Fibroblast of villous mesenchyme (primary cell): ENCODE data around the gene CNOT2. TPM values are rescaled to one million over a fixed set of nuclear protein-coding genes. Genes with fewer than 3 reads are reported as not detected.

ENCODE experiments used
- DNase-seq: peaks from one replicate; pipeline ENCODE4 v3.0.0-alpha.2; 2010; ENCODE audit warnings: low read depth
- H3K4me3 ChIP-seq: 2 replicates; pipeline ENCODE4 v1.5.1; 2011; ENCODE audit warnings: low read depth, mild to moderate bottlenecking, low read length
- total RNA-seq: library from RNA; depleted of rRNA; stranded (reverse); fragments of >200 nt; gene quantifications from 2 replicates; pipeline ENCODE4 v1.2.3, GENCODE V29; 2012
- TF ChIP-seq, protein P1 (sequence below): IDR thresholded peaks from 2 replicates; pipeline ENCODE4 v1.5.1; 2012; ENCODE audit warnings: low read depth, mild to moderate bottlenecking, low read length; ENCODE audit not compliant: insufficient read depth

The CNOT2 gene
- total RNA-seq, 1 donor = 186 TPM

GRCh38 chr12:70330158-70330557 lies 86.9 kb downstream of the CNOT2 start:
- TF ChIP-seq, protein P1, sequence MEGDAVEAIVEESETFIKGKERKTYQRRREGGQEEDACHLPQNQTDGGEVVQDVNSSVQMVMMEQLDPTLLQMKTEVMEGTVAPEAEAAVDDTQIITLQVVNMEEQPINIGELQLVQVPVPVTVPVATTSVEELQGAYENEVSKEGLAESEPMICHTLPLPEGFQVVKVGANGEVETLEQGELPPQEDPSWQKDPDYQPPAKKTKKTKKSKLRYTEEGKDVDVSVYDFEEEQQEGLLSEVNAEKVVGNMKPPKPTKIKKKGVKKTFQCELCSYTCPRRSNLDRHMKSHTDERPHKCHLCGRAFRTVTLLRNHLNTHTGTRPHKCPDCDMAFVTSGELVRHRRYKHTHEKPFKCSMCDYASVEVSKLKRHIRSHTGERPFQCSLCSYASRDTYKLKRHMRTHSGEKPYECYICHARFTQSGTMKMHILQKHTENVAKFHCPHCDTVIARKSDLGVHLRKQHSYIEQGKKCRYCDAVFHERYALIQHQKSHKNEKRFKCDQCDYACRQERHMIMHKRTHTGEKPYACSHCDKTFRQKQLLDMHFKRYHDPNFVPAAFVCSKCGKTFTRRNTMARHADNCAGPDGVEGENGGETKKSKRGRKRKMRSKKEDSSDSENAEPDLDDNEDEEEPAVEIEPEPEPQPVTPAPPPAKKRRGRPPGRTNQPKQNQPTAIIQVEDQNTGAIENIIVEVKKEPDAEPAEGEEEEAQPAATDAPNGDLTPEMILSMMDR = no peak
- no peak for DNase-seq
- no peak overlapping the region for H3K4me3 ChIP-seq

DNA sequence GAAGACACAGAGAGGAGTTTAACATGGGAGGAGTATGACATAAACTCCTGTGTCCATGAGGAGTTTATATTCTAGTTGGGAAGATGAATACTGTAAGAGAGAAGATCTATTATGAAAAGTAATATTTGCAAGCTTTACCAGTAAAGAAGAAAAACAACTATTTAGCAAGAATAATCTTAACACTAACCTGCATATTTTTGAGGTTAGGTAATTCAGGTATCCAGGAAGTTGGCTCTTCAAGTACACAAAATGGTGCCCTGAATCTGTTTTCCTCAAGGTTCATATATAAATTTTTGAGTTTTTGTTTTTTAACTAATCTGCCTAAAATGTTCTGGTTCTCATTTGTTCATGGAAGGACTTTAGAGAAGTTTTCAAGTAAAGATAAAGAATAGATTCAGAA lies 89.0 kb downstream of the CNOT2 start:
- DNase-seq = no peak
- TF ChIP-seq, protein P1 = no peak
- H3K4me3 ChIP-seq = no peak overlapping the region

DNA sequence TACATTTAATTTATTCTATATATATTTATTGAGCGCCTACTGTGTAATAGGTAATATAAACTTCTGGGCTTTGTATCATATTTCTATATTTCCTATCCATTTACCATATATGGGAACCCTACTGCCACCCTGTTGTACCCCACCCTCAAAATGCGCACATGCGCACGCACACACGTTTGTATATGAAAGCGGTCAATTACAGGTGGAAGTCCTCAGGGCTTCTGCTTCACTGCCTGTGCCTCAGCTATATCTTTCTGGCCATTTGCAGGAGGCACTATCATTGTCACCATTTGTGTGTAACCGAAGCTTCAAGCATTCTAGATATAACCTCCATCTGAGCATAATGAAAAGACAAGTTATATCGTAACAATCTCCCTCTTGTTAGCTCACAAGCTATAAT lies 91.5 kb downstream of the CNOT2 start:
- DNase-seq = no peak
- TF ChIP-seq, protein P1 = no peak
- no peak overlapping the region for H3K4me3 ChIP-seq

DNA sequence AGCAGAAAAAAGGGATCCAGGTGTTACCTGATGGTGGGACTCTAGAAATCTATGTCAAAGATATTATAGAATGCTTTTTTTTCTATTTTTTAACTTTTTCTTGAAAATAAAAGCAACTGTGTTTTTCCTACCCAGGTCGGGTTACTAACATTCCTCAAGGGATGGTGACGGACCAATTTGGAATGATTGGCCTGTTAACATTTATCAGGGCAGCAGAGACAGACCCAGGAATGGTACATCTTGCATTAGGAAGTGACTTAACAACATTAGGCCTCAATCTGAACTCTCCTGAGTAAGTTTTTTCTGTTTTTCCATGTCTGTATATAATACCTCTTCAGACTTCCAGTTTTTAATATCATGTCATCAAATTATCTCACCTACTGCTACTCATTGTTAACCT lies 95.3 kb downstream of the CNOT2 start:
- TF ChIP-seq, protein P1 = no peak
- DNase-seq = no peak
- H3K4me3 ChIP-seq = no peak overlapping the region

GRCh38 chr12:70351076-70351475 lies 107.8 kb downstream of the CNOT2 start:
- H3K4me3 ChIP-seq = no peak overlapping the region
- DNase-seq = no peak
- TF ChIP-seq, protein P1 = no peak

DNA sequence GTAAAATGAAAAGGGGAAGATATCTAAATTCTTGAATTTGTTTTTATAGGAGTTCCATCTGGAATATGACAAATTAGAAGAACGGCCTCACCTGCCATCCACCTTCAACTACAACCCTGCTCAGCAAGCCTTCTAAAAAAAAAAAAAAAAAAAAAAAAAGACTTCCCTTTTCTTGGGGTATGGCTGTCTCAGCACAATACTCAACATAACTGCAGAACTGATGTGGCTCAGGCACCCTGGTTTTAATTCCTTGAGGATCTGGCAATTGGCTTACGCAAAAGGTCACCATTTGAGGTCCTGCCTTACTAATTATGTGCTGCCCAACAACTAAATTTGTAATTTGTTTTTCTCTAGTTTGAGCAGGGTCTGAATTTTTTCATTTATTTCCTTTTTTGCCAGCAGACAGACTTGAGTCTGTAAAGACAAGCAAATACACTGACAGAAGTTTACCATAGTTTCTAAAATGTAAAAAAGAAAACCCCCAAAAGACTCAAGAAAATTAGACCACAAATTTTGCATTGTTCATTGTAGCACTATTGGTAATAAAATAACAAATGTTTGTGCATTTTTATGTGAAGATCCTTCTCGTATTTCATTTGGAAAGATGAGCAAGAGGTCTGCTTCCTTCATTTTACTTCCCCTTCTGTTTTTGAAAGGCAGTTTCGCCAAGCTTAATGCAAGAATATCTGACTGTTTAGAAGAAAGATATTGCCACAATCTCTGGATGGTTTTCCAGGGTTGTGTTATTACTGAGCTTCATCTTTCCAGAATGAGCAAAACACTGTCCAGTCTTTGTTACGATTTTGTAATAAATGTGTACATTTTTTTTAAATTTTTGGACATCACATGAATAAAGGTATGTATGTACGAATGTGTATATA lies 110.8 kb downstream of the CNOT2 start:
- DNase-seq = no peak
- H3K4me3 ChIP-seq = no peak overlapping the region
- TF ChIP-seq, protein P1 = no peak
